Measurements from ENCODE around the gene UBE2J1.

The UBE2J1 gene

GRCh38 chr6:89287351-89288028 lies 65.0 kb downstream of the UBE2J1 start:
- DNase-seq: no peak

DNA sequence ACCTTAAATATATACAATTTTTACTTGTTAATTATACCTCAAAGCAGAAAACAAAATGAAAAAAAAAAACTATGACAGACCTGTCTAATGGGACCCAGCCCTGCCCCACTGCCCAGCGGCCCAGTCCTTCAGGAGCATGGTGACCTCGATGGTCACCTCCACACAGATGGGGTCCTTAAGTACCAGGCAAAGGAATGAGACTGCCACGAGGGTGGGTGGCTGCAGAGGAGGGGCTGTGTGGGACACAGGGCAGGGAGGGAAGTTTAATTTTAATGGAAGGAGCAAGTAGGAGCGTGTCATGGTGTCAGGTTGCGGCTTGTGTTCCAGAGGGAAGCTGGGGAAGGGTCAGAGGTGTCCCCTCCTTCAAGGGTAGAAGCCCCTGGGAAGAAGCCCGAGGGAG lies 66.0 kb downstream of the UBE2J1 start:
- no peak for DNase-seq

GRCh38 chr6:89284963-89285735 lies 67.4 kb downstream of the UBE2J1 start:
- no peak for DNase-seq

DNA sequence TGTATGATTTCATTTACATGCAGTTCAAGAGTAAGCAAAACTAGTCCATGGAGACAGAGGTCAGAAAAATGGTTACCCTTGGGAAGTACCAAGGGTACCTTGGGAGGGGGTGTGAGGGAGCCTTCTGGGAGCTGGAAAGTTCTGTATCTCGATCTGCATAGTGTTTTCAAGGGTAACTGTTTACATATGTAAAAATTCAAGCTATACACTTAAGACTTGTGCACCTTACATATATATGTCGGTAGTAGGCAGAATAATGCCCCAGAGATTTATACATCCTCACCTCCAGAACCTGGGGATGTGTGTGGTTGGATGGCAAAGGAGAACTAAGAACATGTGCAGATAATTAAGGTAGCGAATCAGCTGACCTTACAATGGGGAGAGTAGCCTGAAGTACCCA lies 68.4 kb downstream of the UBE2J1 start:
- DNase-seq: no peak

DNA sequence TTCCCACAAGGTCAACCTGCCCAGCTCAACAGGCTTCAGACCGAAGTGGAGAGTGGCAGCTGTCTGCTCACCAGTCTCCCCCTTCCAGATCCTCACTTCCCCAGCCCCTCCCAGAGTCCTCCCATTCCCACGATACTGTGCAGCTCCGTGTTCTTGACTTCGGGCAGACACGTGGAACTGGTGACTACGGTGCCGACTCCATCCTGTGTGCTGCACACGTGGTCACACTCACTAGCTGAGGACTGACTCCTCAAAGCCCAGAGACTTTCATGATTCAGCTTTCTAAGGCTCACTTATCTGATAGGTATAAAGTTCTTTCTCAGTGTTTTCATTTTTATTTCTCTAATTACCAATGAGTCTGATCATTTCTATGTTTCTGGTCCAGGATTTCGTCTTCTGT lies 69.8 kb downstream of the UBE2J1 start:
- no peak for DNase-seq

- DNase-seq: peak; percentile 42
These were observed 70.7 kb downstream of the UBE2J1 start for GRCh38 chr6:89281779-89282246.

DNA sequence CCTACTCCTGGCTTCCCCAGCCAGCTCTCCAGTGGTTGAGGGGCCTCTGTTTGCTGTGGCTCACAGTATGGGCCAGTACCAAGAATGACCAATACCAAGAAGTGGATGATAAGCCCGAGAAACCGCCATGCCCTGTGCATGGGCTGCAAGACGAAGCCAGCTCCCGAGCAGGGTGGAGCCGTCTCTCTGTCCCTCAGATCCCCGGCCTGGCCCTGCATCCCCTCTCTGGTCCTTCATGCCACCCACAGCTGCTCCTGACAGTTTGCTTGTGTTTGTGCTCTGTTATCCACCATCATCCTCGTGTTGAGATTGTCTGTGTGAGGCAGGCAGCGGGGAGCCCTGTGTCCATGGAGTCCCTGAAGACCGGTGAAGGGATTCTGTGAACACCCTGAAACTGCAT lies 73.6 kb downstream of the UBE2J1 start:
- DNase-seq: no peak
